ENCODE measurements around the gene MRTFA.

- no peak for TF ChIP-seq CTCF (conservative IDR thresholded peaks at IDR 0.05)
- no peak for TF ChIP-seq ZFX (IDR thresholded peaks at IDR 0.05)
Measured at GRCh38 chr22:40673017-40673416, 36.5 kb upstream of the MRTFA start.
